Hepatocyte (in vitro differentiated cells): ENCODE measurements around the gene TXNRD2. TPM values are rescaled to one million over a fixed set of nuclear protein-coding genes. Genes with fewer than 3 reads are reported as not detected.

Experiments used
- DNase-seq: peaks from one replicate; pipeline ENCODE4 v3.0.0-alpha.2; 2016; ENCODE audit warnings: low spot score
- H2AFZ ChIP-seq: fragments of 200-600 bp; sonication (generic); 2 replicates; pipeline ENCODE4 v1.6.0; 2016; ENCODE audit warnings: antibody characterized with exemption, mild to moderate bottlenecking
- H3K27ac ChIP-seq: fragments of 200-600 bp; sonication (generic); 2 replicates; pipeline ENCODE4 v1.5.1; 2016; ENCODE audit warnings: mild to moderate bottlenecking
- H3K27me3 ChIP-seq: fragments of 200-600 bp; sonication (generic); 2 replicates; pipeline ENCODE4 v1.6.1; 2016
- H3K36me3 ChIP-seq: fragments of 200-600 bp; sonication (generic); replicated peaks from 2 replicates; pipeline ENCODE4 v1.5.1; 2016; ENCODE audit warnings: low read depth; ENCODE audit not compliant: insufficient read depth
- H3K4me1 ChIP-seq: fragments of 200-600 bp; sonication (generic); 2 replicates; pipeline ENCODE4 v1.5.1; 2016; ENCODE audit warnings: mild to moderate bottlenecking, moderate library complexity; ENCODE audit not compliant: insufficient read depth
- H3K4me2 ChIP-seq: fragments of 200-600 bp; sonication (generic); 2 replicates; pipeline ENCODE4 v1.6.0; 2016
- H3K4me3 ChIP-seq: fragments of 200-600 bp; sonication (generic); 2 replicates; pipeline ENCODE4 v1.5.1; 2016; ENCODE audit warnings: mild to moderate bottlenecking
- H3K79me2 ChIP-seq: fragments of 200-600 bp; sonication (generic); 2 replicates; pipeline ENCODE4 v1.6.0; 2017; ENCODE audit warnings: mild to moderate bottlenecking
- H3K9me2 ChIP-seq: fragments of 200-600 bp; sonication (generic); replicated peaks from 2 replicates; pipeline ENCODE4 v1.6.0; 2017; ENCODE audit warnings: mild to moderate bottlenecking; ENCODE audit not compliant: insufficient read depth
- H3K9me3 ChIP-seq: fragments of 200-600 bp; sonication (generic); 2 replicates; pipeline ENCODE4 v1.5.1; 2016; ENCODE audit warnings: low read depth, mild to moderate bottlenecking
- H4K20me1 ChIP-seq: fragments of 200-600 bp; sonication (generic); 2 replicates; pipeline ENCODE4 v1.6.0; 2016; ENCODE audit warnings: mild to moderate bottlenecking; ENCODE audit not compliant: insufficient read depth, poor library complexity, severe bottlenecking
- EZH2 ChIP-seq: fragments of 200-600 bp; sonication (generic); IDR thresholded peaks from 2 replicates; pipeline ENCODE4 v1.6.1; 2016; ENCODE audit warnings: antibody characterized with exemption, mild to moderate bottlenecking, borderline replicate concordance
- EZH2phosphoT487 ChIP-seq: fragments of 200-600 bp; sonication (generic); IDR thresholded peaks from one replicate; pipeline ENCODE4 v1.6.1; 2018; ENCODE audit warnings: antibody characterized with exemption, mild to moderate bottlenecking, low read depth, moderate library complexity; ENCODE audit not compliant: unreplicated experiment, severe bottlenecking
- WGBS: methylation state at CpG from one replicate; pipeline ENCODE4 v1.1.6; 2016; ENCODE audit warnings: low lambda C conversion rate; ENCODE audit errors: missing lambda C conversion rate; 5-methylcytosine and 5-hydroxymethylcytosine counted together
- polyA plus RNA-seq: library from polyadenylated mRNA; unstranded; fragments of >200 nt; fragmentation: Nextera tagmentation; extraction: Ambion mirVana; gene quantifications from 2 replicates; pipeline ENCODE4 v1.2.1, GENCODE V29; 2016
- total RNA-seq: library from RNA; depleted of rRNA; stranded (reverse); fragments of >200 nt; gene quantifications from 2 replicates; pipeline ENCODE4 v1.2.3, GENCODE V29; 2014
- TF ChIP-seq, protein P1 (sequence below): fragments of 200-600 bp; sonication (generic); IDR thresholded peaks from 2 replicates; pipeline ENCODE4 v1.5.1; 2016; ENCODE audit warnings: antibody characterized with exemption, mild to moderate bottlenecking; ENCODE audit not compliant: poor library complexity

Gene TXNRD2
- total and polyA plus RNA-seq, 2 experiments from 2014 or later: 0.60 to 2.1 TPM

DNA sequence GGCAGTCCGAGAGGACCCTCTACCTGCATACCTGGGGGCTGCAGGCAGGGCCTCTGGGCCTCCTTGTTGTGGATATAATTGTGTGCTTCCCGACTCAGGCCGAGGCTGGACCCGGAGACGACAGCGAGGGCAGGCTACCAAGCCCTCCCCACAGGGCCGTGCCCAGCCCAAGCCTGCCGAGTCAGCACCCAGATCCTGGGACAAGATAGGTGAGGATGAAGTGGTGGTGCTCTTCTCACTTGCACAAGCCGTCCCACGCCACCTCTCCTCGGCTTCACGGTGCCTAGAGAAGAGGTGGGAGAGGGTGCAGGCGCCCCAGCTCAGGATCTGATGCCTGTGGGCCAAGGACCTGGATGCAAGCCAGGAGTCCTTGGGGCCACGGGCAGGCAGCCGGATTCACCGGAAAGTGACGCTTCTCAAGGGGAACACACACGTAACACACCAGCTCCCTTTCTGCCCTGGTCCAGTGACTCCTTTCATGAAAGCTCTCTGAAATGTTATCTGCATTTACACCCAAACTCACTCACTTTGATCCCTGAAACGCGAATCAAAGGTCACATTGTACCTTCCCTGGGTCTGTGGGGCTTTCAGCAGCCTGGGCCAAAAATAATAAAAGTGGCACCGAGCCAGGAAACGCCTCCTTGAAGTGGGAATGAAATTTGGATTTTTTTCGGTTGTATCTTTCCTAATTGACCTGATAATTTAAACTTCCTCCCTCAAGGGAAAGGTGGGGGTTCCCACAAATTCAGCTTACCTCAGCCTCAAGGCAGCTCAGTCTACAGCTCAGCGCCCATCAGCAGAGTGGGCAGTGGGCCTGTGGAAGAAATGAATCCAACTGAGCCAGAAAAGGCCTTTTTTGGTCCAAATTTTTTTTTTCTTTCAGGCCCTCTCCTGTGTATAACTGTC is 85.9 kb downstream of the TXNRD2 start:
- Histone ChIP-seq H3K9me3 (no peaks in the 10 kb centered on the region), H2AFZ (peak overlapping the region; percentile 77), H4K20me1 (peaks cover 10% of the 10 kb centered on the region), H3K9me2 (no peaks in the 10 kb centered on the region), H3K4me1 (peaks cover 22% of the 10 kb centered on the region), H3K4me2 (peak overlapping the region; percentile 89), H3K27me3 (no peaks in the 10 kb centered on the region), H3K36me3 (no peaks in the 10 kb centered on the region), H3K27ac (peak overlapping the region; percentile 79), H3K4me3 (peak overlapping the region; percentile 56), H3K79me2 (peaks cover 49% of the 10 kb centered on the region)
- WGBS: 37% methylated on average over 24 of the region's 24 CpGs
- TF ChIP-seq EZH2phosphoT487: no peak
- TF ChIP-seq, protein P1, sequence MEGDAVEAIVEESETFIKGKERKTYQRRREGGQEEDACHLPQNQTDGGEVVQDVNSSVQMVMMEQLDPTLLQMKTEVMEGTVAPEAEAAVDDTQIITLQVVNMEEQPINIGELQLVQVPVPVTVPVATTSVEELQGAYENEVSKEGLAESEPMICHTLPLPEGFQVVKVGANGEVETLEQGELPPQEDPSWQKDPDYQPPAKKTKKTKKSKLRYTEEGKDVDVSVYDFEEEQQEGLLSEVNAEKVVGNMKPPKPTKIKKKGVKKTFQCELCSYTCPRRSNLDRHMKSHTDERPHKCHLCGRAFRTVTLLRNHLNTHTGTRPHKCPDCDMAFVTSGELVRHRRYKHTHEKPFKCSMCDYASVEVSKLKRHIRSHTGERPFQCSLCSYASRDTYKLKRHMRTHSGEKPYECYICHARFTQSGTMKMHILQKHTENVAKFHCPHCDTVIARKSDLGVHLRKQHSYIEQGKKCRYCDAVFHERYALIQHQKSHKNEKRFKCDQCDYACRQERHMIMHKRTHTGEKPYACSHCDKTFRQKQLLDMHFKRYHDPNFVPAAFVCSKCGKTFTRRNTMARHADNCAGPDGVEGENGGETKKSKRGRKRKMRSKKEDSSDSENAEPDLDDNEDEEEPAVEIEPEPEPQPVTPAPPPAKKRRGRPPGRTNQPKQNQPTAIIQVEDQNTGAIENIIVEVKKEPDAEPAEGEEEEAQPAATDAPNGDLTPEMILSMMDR: no peak
- TF ChIP-seq EZH2: no peak
- peak; percentile 48 for DNase-seq

DNA sequence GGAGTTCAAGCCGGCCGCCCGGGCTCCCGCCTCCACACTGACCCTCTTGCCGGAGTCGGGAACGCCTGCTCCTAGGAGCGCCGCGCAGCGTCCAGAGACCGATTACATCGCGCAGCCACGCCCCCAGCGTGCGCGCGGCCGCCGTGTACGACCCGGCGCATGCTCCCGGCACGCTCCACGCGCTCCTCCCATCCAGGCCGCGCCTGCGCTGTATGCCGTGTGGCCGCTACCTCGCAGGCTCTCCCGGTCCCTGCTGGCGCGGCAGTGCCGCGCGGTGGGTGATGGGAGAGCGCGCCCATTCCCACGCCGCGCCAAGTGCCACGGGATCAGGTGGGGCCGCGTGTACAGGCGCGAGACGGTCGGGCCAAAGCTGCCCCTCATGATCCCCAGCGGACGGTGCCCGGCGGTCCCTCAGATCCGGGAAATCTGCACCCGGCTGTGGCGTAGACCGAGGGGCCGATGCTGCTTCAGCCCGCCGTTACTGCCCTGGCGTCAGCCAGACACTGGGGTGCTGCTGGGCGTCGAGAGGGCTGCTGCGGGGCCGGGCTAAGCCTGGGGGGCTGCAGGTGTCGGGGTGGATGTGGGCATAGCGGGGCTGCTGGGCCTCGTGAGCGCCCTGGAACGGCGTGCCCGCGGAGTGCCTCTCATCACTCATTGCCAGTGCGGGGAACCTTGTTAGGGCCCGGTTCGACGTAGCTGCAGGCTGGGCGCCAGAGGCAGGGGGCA is 86.7 kb downstream of the TXNRD2 start, which contains the start of the genes GNB1L and RTL10:
Gene GNB1L, minus strand, starts transcription at position 97 of the 726 bp plus-strand sequence. CDS start 33,519 bp downstream, outside the sequence.
Gene RTL10, minus strand, starts transcription at position 97 of the 726 bp plus-strand sequence. CDS start 2,613 bp downstream, outside the sequence.
- Histone ChIP-seq H3K4me3 (peak within 1 kb of the TSS; percentile 65), H3K27ac (peak within 1 kb of the TSS; percentile 90), H4K20me1 (peaks cover 10% of the 10 kb centered on the region), H3K4me1 (peaks cover 30% of the 10 kb centered on the region), H3K4me2 (peak within 1 kb of the TSS; percentile 98), H3K36me3 (no peaks in the 10 kb centered on the region), H2AFZ (peak within 1 kb of the TSS; percentile 77), H3K27me3 (no peaks in the 10 kb centered on the region), H3K9me3 (no peaks in the 10 kb centered on the region), H3K9me2 (no peaks in the 10 kb centered on the region), H3K79me2 (peaks cover 53% of the 10 kb centered on the region)
- DNase-seq: peak; percentile 100
- TF ChIP-seq EZH2 (no peak), EZH2phosphoT487 (no peak)
- TF ChIP-seq, protein P1: no peak
- WGBS: 1% methylated on average over 78 of the region's 81 CpGs

DNA sequence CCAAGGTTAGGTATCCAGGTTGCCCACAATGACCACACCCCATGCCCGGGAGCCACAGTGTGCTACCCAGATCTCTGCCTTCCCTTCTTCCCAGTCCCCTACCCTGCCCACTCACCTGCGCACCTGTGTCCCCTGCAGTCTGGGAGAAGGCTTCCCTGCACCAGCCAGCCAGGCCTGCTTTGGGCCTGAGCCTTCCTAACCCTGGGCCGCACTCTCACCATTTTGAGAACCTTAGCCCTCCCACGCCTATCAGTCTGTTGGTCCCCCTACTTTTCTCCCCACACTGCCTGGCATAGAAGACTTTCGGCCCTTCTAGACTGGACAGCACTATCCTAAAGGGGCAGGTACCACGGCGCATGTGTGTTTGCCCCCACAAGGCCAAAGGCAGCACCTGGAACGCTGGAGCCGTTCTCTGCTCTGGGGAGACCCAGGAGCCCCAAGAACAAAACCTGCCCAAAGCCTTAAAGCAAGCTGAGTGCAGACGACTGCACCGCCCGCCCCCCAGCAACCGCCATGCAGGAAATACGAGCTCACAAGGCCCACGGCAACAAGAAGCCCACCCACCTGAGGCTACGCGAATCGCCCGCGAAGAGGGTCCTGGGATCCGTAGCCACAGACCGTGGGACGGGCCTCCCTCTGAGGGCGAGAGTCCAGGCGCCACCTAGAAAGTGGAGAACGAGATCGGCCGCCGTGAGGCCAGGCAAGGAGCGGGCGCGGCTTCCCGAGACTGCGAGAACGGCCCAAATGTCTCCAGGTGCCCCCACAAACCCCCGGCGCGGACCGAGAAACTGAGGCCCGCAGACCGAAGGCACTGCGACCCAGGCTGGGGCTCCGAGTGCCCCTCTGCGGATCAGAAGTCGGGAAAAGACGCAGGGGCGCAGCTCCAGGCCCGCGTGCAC is 87.5 kb downstream of the TXNRD2 start:
- WGBS: 3% methylated on average over 49 of the region's 49 CpGs
- Histone ChIP-seq H3K9me2 (no peaks in the 10 kb centered on the region), H3K79me2 (peaks cover 53% of the 10 kb centered on the region)

More for the DNA sequence above, 87.5 kb downstream of the TXNRD2 start:
- Histone ChIP-seq H4K20me1 (peaks cover 10% of the 10 kb centered on the region), H3K4me1 (peaks cover 35% of the 10 kb centered on the region), H3K4me3 (peak overlapping the region; percentile 65), H3K27ac (peak overlapping the region; percentile 90), H3K27me3 (no peaks in the 10 kb centered on the region), H3K4me2 (peak overlapping the region; percentile 98), H2AFZ (peak overlapping the region; percentile 73), H3K9me3 (no peaks in the 10 kb centered on the region), H3K36me3 (no peaks in the 10 kb centered on the region)
- TF ChIP-seq EZH2phosphoT487: no peak
- TF ChIP-seq, protein P1: no peak
- TF ChIP-seq EZH2: no peak
- peak; percentile 64 for DNase-seq
